Measurements from ENCODE around the gene EEF2KMT. TPM values are rescaled to one million over a fixed set of nuclear protein-coding genes. Genes with fewer than 3 reads are reported as not detected.

EEF2KMT gene
- total RNA-seq, 1 donor from 2014 or later: 2.8 TPM

- no peak for DNase-seq (ENCODE audit: low spot score in 2 of 2)
- intact Hi-C loops (cut with DNase I): no loop called here
These were observed 31.1 kb downstream of the EEF2KMT start for GRCh38 chr16:5066511-5066910.

GRCh38 chr16:5065813-5066212 is 31.8 kb downstream of the EEF2KMT start, which contains the start of gene C16orf89:
Gene C16orf89, minus strand, starts transcription at chr16:5065956. Its CDS starts 48 bp downstream, at chr16:5065908.
- H3K4me1 ChIP-seq: peaks cover 0 to 2% of the 10 kb centered on the region in 2 donors
- peak within 1 kb of the TSS in 1 of 2 donors; percentile 34 for H3K27ac ChIP-seq
- intact Hi-C loops (cut with DNase I): no loop called here
- no peak for TF ChIP-seq CTCF (IDR thresholded peaks at IDR 0.05)
- H3K27me3 ChIP-seq: no peaks in the 10 kb centered on the region
- H3K36me3 ChIP-seq: no peaks in the 10 kb centered on the region
- no peaks in the 10 kb centered on the region for H3K9me3 ChIP-seq
- DNase-seq (ENCODE audit: low spot score in 2 of 2): no peak
- H3K4me3 ChIP-seq: peak within 1 kb of the TSS in 1 of 2 donors; percentile 15

More at GRCh38 chr16:5066511-5066910, 31.1 kb downstream of the EEF2KMT start:
- H3K4me3 ChIP-seq: no peak overlapping the region
- no peak overlapping the region for H3K27ac ChIP-seq
- H3K27me3 ChIP-seq: no peaks in the 10 kb centered on the region
- H3K9me3 ChIP-seq: no peaks in the 10 kb centered on the region
- H3K4me1 ChIP-seq: peaks cover 0 to 8% of the 10 kb centered on the region in 2 donors
- H3K36me3 ChIP-seq: no peaks in the 10 kb centered on the region
- no peak for TF ChIP-seq CTCF (IDR thresholded peaks at IDR 0.05)

- no peaks in the 10 kb centered on the region for H3K9me3 ChIP-seq
- peak overlapping the region in 1 of 2 donors; percentile 34 for H3K27ac ChIP-seq
- intact Hi-C loops (cut with DNase I): no loop called here
- no peak for TF ChIP-seq CTCF (IDR thresholded peaks at IDR 0.05)
- peak overlapping the region in 1 of 2 donors; percentile 15 for H3K4me3 ChIP-seq
- DNase-seq (ENCODE audit: low spot score in 2 of 2): no peak
- H3K36me3 ChIP-seq: no peaks in the 10 kb centered on the region
- no peaks in the 10 kb centered on the region for H3K27me3 ChIP-seq
- peaks cover 0 to 2% of the 10 kb centered on the region in 2 donors for H3K4me1 ChIP-seq
These were observed 32.3 kb downstream of the EEF2KMT start for GRCh38 chr16:5065326-5065725.

GRCh38 chr16:5064915-5065314 is 32.7 kb downstream of the EEF2KMT start:
- no peaks in the 10 kb centered on the region for H3K27me3 ChIP-seq
- no peaks in the 10 kb centered on the region for H3K36me3 ChIP-seq
- no peak for DNase-seq (ENCODE audit: low spot score in 2 of 2)
- H3K4me3 ChIP-seq: no peak overlapping the region
- peaks cover 0 to 2% of the 10 kb centered on the region in 2 donors for H3K4me1 ChIP-seq
- intact Hi-C loops (cut with DNase I): no loop called here
- no peak overlapping the region for H3K27ac ChIP-seq
- no peaks in the 10 kb centered on the region for H3K9me3 ChIP-seq
- TF ChIP-seq CTCF (IDR thresholded peaks at IDR 0.05): no peak

GRCh38 chr16:5062790-5063765 is 34.5 kb downstream of the EEF2KMT start:
- Histone ChIP-seq H3K4me3 (no peak overlapping the region), H3K9me3 (no peaks in the 10 kb centered on the region), H3K4me1 (peaks cover 0 to 2% of the 10 kb centered on the region in 2 donors), H3K27me3 (no peaks in the 10 kb centered on the region), H3K27ac (no peak overlapping the region), H3K36me3 (no peaks in the 10 kb centered on the region)
- no peak for DNase-seq (ENCODE audit: low spot score in 2 of 2)
- no peak for TF ChIP-seq CTCF (IDR thresholded peaks at IDR 0.05)
- intact Hi-C loops (cut with DNase I): no loop called here
